Daoy (cell line): Measurements from ENCODE around the gene DHRS4. TPM values are rescaled to one million over a fixed set of nuclear protein-coding genes. Genes with fewer than 3 reads are reported as not detected.
"Not testable (repeated sequence)": the region's sequence is repeated elsewhere in the genome, so short reads cannot be mapped to it uniquely, and the experiment has no call there.

Experiments
- DNase-seq: peaks from one replicate; pipeline ENCODE4 v3.0.0-alpha.2; 2015; ENCODE audit warnings: low read depth
- total RNA-seq: library from RNA; depleted of rRNA; stranded (reverse); fragments of >200 nt; shearing (Covaris generic); gene quantifications from 2 replicates; pipeline ENCODE4 v1.2.3, GENCODE V29; 2014

Gene DHRS4
- total RNA-seq, 1 experiment from 2014 or later, result 32.0 TPM

- no peak for DNase-seq
These were observed 12.3 kb upstream of the DHRS4 start for GRCh38 chr14:23941230-23941629.

- no peak for DNase-seq
These were observed 11.9 kb upstream of the DHRS4 start for GRCh38 chr14:23941669-23942068.

GRCh38 chr14:23942587-23942986 lies 11.0 kb upstream of the DHRS4 start:
- no peak for DNase-seq

GRCh38 chr14:23949069-23949468 lies 4.5 kb upstream of the DHRS4 start:
- DNase-seq, result not testable (repeated sequence)

GRCh38 chr14:23950411-23951135 lies 3.0 kb upstream of the DHRS4 start:
- no peak for DNase-seq

- not testable (repeated sequence) for DNase-seq
These were observed 2.5 kb upstream of the DHRS4 start for GRCh38 chr14:23951136-23951466.

- DNase-seq, result no peak
These were observed 1.9 kb upstream of the DHRS4 start for GRCh38 chr14:23951590-23952201.

- not testable (repeated sequence) for DNase-seq
These were observed 480 bp upstream of the DHRS4 start for GRCh38 chr14:23953116-23953463.

GRCh38 chr14:23954279-23954614 lies 677 bp downstream of the DHRS4 start:
- DNase-seq, result not testable (repeated sequence)

GRCh38 chr14:23954965-23955364 lies 1.4 kb downstream of the DHRS4 start:
- DNase-seq, result not testable (repeated sequence)

- not testable (repeated sequence) for DNase-seq
These were observed 2.2 kb downstream of the DHRS4 start for GRCh38 chr14:23955811-23956210.

GRCh38 chr14:23957913-23958569 lies 4.5 kb downstream of the DHRS4 start:
- not testable (repeated sequence) for DNase-seq

GRCh38 chr14:23960899-23961298 lies 7.3 kb downstream of the DHRS4 start:
- not testable (repeated sequence) for DNase-seq

GRCh38 chr14:23961704-23962103 lies 8.1 kb downstream of the DHRS4 start:
- DNase-seq, result not testable (repeated sequence)

- not testable (repeated sequence) for DNase-seq
These were observed 15.5 kb downstream of the DHRS4 start for GRCh38 chr14:23969130-23969480.

- not testable (repeated sequence) for DNase-seq
These were observed 16.1 kb downstream of the DHRS4 start for GRCh38 chr14:23969481-23970282.

GRCh38 chr14:23970283-23970659 lies 16.7 kb downstream of the DHRS4 start:
- DNase-seq, result not testable (repeated sequence)

GRCh38 chr14:23973178-23973577 lies 19.6 kb downstream of the DHRS4 start:
- not testable (repeated sequence) for DNase-seq

- not testable (repeated sequence) for DNase-seq
These were observed 20.5 kb downstream of the DHRS4 start for GRCh38 chr14:23974041-23974440.

GRCh38 chr14:23977208-23977607 lies 23.6 kb downstream of the DHRS4 start:
- not testable (repeated sequence) for DNase-seq

- not testable (repeated sequence) for DNase-seq
These were observed 28.6 kb downstream of the DHRS4 start for GRCh38 chr14:23981951-23982813.
